ENCODE measurements around the gene AARS2.

GRCh38 chr6:44262467-44263353 is 50.4 kb downstream of the AARS2 start:
- TF ChIP-seq POLR2AphosphoS5 (IDR thresholded peaks at IDR 0.05) (no peak), EP300 (IDR thresholded peaks at IDR 0.05) (no peak), POLR2A (IDR thresholded peaks at IDR 0.05) (no peak)
- TF ChIP-seq, protein P1, sequence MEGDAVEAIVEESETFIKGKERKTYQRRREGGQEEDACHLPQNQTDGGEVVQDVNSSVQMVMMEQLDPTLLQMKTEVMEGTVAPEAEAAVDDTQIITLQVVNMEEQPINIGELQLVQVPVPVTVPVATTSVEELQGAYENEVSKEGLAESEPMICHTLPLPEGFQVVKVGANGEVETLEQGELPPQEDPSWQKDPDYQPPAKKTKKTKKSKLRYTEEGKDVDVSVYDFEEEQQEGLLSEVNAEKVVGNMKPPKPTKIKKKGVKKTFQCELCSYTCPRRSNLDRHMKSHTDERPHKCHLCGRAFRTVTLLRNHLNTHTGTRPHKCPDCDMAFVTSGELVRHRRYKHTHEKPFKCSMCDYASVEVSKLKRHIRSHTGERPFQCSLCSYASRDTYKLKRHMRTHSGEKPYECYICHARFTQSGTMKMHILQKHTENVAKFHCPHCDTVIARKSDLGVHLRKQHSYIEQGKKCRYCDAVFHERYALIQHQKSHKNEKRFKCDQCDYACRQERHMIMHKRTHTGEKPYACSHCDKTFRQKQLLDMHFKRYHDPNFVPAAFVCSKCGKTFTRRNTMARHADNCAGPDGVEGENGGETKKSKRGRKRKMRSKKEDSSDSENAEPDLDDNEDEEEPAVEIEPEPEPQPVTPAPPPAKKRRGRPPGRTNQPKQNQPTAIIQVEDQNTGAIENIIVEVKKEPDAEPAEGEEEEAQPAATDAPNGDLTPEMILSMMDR (IDR thresholded peaks at IDR 0.05): no peak
